T-helper 2 cell treated with Interferon-gamma antibody and Interleukin-4, amounts not matched to agents 5 μg/mL and 100 μg/mL, for 36 hours (primary cell): ENCODE data around the gene ELOVL7.
"Not testable (repeated sequence)": the region's sequence is repeated elsewhere in the genome, so short reads cannot be mapped to it uniquely, and the experiment has no call there.

Experiments used
- DNase-seq: peaks from one replicate; pipeline ENCODE4 v3.0.0; 2021; ENCODE audit warnings: low spot score
- H3K27ac Mint-ChIP-seq: one replicate; pipeline ENCODE4 v1.8.0; 2021; ENCODE audit warnings: mild to moderate bottlenecking, mixed read lengths
- H3K27me3 Mint-ChIP-seq: one replicate; pipeline ENCODE4 v1.8.0; 2021; ENCODE audit warnings: low read depth, mixed read lengths
- H3K36me3 Mint-ChIP-seq: one replicate; pipeline ENCODE4 v1.8.0; 2021; ENCODE audit warnings: low read depth, mixed read lengths
- H3K4me1 Mint-ChIP-seq: one replicate; pipeline ENCODE4 v1.8.0; 2021; ENCODE audit warnings: low read depth, mixed read lengths
- H3K4me3 Mint-ChIP-seq: one replicate; pipeline ENCODE4 v1.8.0; 2022; ENCODE audit warnings: mild to moderate bottlenecking, moderate library complexity, mixed read lengths
- H3K9me3 Mint-ChIP-seq: one replicate; pipeline ENCODE4 v1.8.0; 2021; ENCODE audit warnings: mixed read lengths

The ELOVL7 gene

GRCh38 chr5:60843936-60844905 is at the start of gene ELOVL7:
Gene ELOVL7 (minus strand): TSS chr5:60844269. CDS start chr5:60787397, 56,872 bp downstream.
- Mint-ChIP-seq H3K9me3 (no peaks in the 10 kb centered on the region), H3K36me3 (no peaks in the 10 kb centered on the region), H3K27me3 (peaks cover 62% of the 10 kb centered on the region), H3K4me1 (peaks cover 5% of the 10 kb centered on the region), H3K27ac (peak within 1 kb of the TSS; percentile 31), H3K4me3 (peak within 1 kb of the TSS; percentile 80)
- peak; percentile 48 for DNase-seq

GRCh38 chr5:60893521-60893920 is 49.5 kb upstream of the ELOVL7 start:
- H3K9me3 Mint-ChIP-seq, result no peaks in the 10 kb centered on the region
- H3K4me3 Mint-ChIP-seq, result no peak overlapping the region
- H3K27me3 Mint-ChIP-seq, result no peaks in the 10 kb centered on the region
- peaks cover 17% of the 10 kb centered on the region for H3K36me3 Mint-ChIP-seq
- no peak for DNase-seq
- no peaks in the 10 kb centered on the region for H3K4me1 Mint-ChIP-seq
- H3K27ac Mint-ChIP-seq, result no peak overlapping the region

GRCh38 chr5:60891667-60892066 is 47.6 kb upstream of the ELOVL7 start:
- no peaks in the 10 kb centered on the region for H3K9me3 Mint-ChIP-seq
- H3K4me3 Mint-ChIP-seq, result no peak overlapping the region
- no peak overlapping the region for H3K27ac Mint-ChIP-seq
- H3K4me1 Mint-ChIP-seq, result no peaks in the 10 kb centered on the region
- no peak for DNase-seq
- H3K27me3 Mint-ChIP-seq, result no peaks in the 10 kb centered on the region
- peaks cover 14% of the 10 kb centered on the region for H3K36me3 Mint-ChIP-seq

- no peak overlapping the region for H3K4me3 Mint-ChIP-seq
- H3K9me3 Mint-ChIP-seq, result no peaks in the 10 kb centered on the region
- no peak for DNase-seq
- no peaks in the 10 kb centered on the region for H3K4me1 Mint-ChIP-seq
- no peaks in the 10 kb centered on the region for H3K27me3 Mint-ChIP-seq
- no peak overlapping the region for H3K27ac Mint-ChIP-seq
- H3K36me3 Mint-ChIP-seq, result peaks cover 12% of the 10 kb centered on the region
Measured at GRCh38 chr5:60888359-60889061, 44.4 kb upstream of the ELOVL7 start.

- H3K27ac Mint-ChIP-seq, result no peak overlapping the region
- no peak for DNase-seq
- H3K36me3 Mint-ChIP-seq, result peaks cover 5% of the 10 kb centered on the region
- no peaks in the 10 kb centered on the region for H3K27me3 Mint-ChIP-seq
- H3K4me3 Mint-ChIP-seq, result no peak overlapping the region
- no peaks in the 10 kb centered on the region for H3K4me1 Mint-ChIP-seq
- no peaks in the 10 kb centered on the region for H3K9me3 Mint-ChIP-seq
Measured at GRCh38 chr5:60887746-60888145, 43.7 kb upstream of the ELOVL7 start.

DNA sequence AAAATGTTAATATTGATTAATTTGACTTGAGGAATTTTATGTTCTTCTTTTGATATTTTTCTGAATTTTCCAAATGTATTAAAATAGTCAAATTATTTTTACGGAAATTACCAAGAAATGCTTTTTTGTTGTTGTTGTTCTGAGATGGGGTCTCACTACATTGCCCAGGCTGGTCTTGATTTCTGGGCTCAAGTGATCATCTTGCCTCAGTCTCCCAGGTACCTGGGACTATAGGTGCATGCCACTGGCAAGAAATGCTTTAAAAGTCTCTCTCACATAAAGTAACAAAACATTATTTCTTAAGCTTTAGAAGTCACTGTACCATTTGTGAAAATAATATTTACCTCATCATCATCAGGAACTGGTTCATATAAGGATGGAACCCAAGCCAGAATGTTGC is 43.0 kb upstream of the ELOVL7 start:
- Mint-ChIP-seq H3K27ac (no peak overlapping the region), H3K9me3 (no peaks in the 10 kb centered on the region), H3K4me3 (no peak overlapping the region), H3K36me3 (peaks cover 5% of the 10 kb centered on the region), H3K4me1 (no peaks in the 10 kb centered on the region), H3K27me3 (no peaks in the 10 kb centered on the region)
- no peak for DNase-seq

- H3K4me1 Mint-ChIP-seq, result no peaks in the 10 kb centered on the region
- no peak for DNase-seq
- peaks cover 2% of the 10 kb centered on the region for H3K36me3 Mint-ChIP-seq
- H3K27me3 Mint-ChIP-seq, result no peaks in the 10 kb centered on the region
- no peak overlapping the region for H3K27ac Mint-ChIP-seq
- no peaks in the 10 kb centered on the region for H3K9me3 Mint-ChIP-seq
- H3K4me3 Mint-ChIP-seq, result no peak overlapping the region
Measured at GRCh38 chr5:60886158-60886557, 42.1 kb upstream of the ELOVL7 start.

DNA sequence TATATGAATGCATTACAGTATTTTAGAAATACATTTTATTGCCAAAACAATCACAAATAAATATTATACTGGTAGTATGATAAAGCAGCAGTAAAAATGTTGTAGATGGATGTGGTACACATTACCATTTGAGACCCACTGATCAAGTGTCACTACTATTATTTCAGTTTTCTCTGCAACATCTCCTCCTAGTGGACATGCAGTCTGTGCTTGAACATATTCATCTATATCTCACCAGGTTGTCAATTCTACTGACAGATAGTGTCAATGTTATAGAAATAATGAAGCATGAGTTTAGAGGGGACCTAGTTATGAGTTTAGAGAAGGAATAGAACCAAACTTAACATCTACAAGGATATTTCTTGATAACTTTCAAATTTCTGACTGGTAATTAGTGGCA is 39.2 kb upstream of the ELOVL7 start:
- no peak for DNase-seq
- Mint-ChIP-seq H3K4me1 (no peaks in the 10 kb centered on the region), H3K27me3 (no peaks in the 10 kb centered on the region), H3K36me3 (peaks cover 2% of the 10 kb centered on the region), H3K9me3 (peaks cover 15% of the 10 kb centered on the region), H3K27ac (no peak overlapping the region), H3K4me3 (no peak overlapping the region)

GRCh38 chr5:60872892-60873291 is 28.8 kb upstream of the ELOVL7 start:
- Mint-ChIP-seq H3K27ac (no peak overlapping the region), H3K27me3 (no peaks in the 10 kb centered on the region), H3K4me1 (no peaks in the 10 kb centered on the region), H3K36me3 (peaks cover 5% of the 10 kb centered on the region), H3K9me3 (peaks cover 17% of the 10 kb centered on the region), H3K4me3 (no peak overlapping the region)
- no peak for DNase-seq

DNA sequence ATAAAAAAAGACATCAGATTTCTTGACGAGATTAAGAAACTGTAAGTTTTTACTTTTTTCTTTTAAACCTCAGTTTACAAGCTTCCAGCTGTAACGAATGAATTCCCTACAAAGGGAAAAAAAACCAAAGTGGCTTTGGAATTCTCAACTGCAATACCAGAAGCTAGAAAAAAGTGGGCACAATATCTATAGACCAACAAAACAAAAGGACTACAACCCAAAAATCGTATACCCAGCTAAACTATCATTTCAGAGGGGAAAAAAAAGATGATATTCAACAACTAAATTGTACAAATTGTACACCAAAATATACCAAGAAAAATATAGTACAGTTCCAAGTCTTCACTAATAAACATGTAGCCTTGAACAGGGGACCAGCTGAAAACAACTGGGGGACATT is 26.8 kb upstream of the ELOVL7 start:
- Mint-ChIP-seq H3K27ac (no peak overlapping the region), H3K4me1 (no peaks in the 10 kb centered on the region), H3K27me3 (no peaks in the 10 kb centered on the region), H3K36me3 (peaks cover 5% of the 10 kb centered on the region), H3K4me3 (no peak overlapping the region), H3K9me3 (peaks cover 17% of the 10 kb centered on the region)
- DNase-seq, result no peak

DNA sequence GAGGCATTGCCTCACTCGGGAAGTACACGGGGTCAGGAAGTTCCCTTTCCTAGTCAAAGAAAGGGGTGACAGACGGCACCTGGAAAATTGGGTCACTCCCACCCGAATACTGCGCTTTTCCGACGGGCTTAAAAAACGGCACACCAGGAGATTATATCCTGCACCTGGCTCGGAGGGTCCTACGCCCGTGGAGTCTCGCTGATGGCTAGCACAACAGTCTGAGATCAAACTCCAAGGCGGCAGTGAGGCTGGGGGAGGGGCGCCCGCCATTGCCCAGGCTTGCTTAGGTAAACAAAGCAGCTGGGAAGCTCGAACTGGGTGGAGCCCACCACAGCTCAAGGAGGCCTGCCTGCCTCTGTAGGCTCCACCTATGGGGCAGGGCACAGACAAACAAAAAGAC is 16.5 kb upstream of the ELOVL7 start:
- not testable (repeated sequence) for H3K27ac Mint-ChIP-seq, DNase-seq, H3K4me1 Mint-ChIP-seq, H3K4me3 Mint-ChIP-seq, H3K27me3 Mint-ChIP-seq, H3K9me3 Mint-ChIP-seq, H3K36me3 Mint-ChIP-seq

DNA sequence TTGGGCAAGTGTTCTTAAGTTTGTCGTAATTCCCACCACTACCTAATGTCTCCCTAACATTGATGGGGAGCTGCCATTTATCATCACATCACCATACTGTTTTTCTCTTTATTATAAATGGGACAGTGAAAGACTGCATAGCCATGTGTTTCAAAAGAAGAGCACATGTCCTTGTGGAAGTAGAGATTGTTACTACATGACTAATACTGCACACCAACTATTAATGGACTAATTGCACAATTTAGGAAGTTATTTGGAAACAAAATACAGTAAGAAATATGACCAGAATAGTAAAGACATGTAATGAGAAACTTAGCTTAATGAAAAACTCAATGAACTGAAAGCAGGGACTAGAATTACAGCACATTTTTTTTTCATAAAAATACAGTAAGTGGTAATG is 12.0 kb upstream of the ELOVL7 start:
- no peaks in the 10 kb centered on the region for H3K4me1 Mint-ChIP-seq
- no peaks in the 10 kb centered on the region for H3K27me3 Mint-ChIP-seq
- no peak for DNase-seq
- no peaks in the 10 kb centered on the region for H3K36me3 Mint-ChIP-seq
- H3K4me3 Mint-ChIP-seq, result no peak overlapping the region
- H3K9me3 Mint-ChIP-seq, result peaks cover 4% of the 10 kb centered on the region
- no peak overlapping the region for H3K27ac Mint-ChIP-seq

- no peak for DNase-seq
- H3K4me3 Mint-ChIP-seq, result no peak overlapping the region
- H3K9me3 Mint-ChIP-seq, result no peaks in the 10 kb centered on the region
- H3K27me3 Mint-ChIP-seq, result peaks cover 2% of the 10 kb centered on the region
- no peaks in the 10 kb centered on the region for H3K4me1 Mint-ChIP-seq
- no peak overlapping the region for H3K27ac Mint-ChIP-seq
- no peaks in the 10 kb centered on the region for H3K36me3 Mint-ChIP-seq
Measured at GRCh38 chr5:60852940-60853339, 8.9 kb upstream of the ELOVL7 start.

DNA sequence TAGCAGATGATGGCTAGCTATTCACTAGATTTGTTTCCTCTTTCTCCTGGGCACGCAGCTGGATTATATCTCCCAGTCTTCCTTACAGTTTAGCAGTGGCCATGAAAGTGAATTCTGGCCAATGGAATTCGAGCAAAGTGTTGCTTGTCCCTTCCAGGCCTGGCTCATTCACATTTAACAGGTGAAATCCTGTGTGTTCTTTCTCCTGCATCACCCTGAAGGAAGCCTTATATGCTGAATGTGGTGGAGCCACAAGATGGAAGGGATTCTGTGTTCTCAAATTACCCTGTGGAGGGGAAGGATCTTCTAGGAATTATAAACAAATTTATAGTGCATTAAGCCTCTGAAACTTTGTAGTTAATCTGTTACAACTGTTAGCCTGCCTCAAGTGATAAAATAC is 8.2 kb upstream of the ELOVL7 start:
- H3K4me3 Mint-ChIP-seq, result no peak overlapping the region
- H3K27ac Mint-ChIP-seq, result no peak overlapping the region
- H3K4me1 Mint-ChIP-seq, result no peaks in the 10 kb centered on the region
- H3K27me3 Mint-ChIP-seq, result peaks cover 5% of the 10 kb centered on the region
- no peaks in the 10 kb centered on the region for H3K36me3 Mint-ChIP-seq
- DNase-seq, result no peak
- no peaks in the 10 kb centered on the region for H3K9me3 Mint-ChIP-seq
